CD4-positive, alpha-beta T cell treated with Interleukin-15 for 1 hour (primary cell): ENCODE measurements around the gene DCLK3.

Source experiments
- DNase-seq: peaks from one replicate; pipeline ENCODE4 v3.0.0-alpha.2; 2020

Gene DCLK3

GRCh38 chr3:36666166-36666565 lies 98.2 kb downstream of the DCLK3 start:
- no peak for DNase-seq

DNA sequence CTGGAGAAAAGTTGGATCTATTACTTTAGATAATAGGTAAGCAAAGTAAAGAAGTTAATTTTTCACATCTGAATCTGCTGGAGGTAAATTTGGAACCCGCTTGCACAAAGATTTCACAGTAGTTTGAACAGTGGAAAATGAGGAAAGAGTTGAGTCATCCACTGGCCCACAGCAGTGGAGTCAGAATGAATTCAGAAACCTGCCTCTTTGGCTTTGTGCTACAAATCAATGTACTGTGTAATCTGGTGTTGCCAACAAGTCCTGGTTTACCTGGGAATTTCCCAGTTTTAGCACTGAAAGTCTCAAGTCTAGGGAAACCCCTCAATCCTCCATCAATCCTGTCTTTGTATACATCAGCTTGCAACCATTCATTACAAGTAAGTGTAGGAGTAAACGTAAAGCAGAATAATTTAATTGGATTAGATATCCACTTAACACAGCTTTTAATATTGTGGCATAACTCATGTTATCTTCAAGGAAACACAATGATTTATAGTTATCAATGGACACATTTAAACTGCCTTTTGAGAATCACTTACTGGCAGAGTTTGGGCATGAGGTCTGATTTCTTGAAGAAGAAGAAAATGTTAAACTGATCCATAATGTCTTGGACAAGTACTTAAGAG lies 100.6 kb downstream of the DCLK3 start:
- no peak for DNase-seq

DNA sequence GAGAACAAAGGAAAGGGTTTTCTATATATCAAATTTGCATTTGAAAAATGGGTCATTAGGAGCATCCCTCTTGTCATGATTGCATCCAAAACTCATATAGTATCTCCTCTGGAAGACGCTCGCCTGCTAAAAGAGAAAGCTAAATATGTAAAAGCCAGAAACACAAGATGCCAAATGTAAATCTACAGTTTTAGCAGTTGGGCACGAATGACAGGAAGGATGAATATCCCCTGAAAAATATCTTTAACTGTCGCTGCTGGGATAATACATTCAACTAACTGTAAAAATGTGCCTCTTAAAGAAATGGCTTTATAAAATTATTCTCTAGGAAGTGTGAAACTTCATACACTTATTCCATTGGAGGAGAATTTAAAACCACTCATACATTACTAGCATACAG lies 101.7 kb downstream of the DCLK3 start:
- no peak for DNase-seq
